H9 (cell line): ENCODE data around the gene PHKG1. TPM values are rescaled to one million over a fixed set of nuclear protein-coding genes. Genes with fewer than 3 reads are reported as not detected.
"Not testable (repeated sequence)": the region's sequence is repeated elsewhere in the genome, so short reads cannot be mapped to it uniquely, and the experiment has no call there.

Experiments used
- DNase-seq: peaks from one replicate; pipeline ENCODE4 v3.0.0-alpha.2; 2017
- H2AFZ ChIP-seq: one replicate; pipeline ENCODE4 v1.6.1; 2013; ENCODE audit warnings: mild to moderate bottlenecking, low read length, control low read depth, moderate library complexity
- H2AK5ac ChIP-seq: 2 replicates; pipeline ENCODE4 v1.6.1; 2013; ENCODE audit warnings: low read length, control low read depth, mixed read lengths; ENCODE audit not compliant: insufficient read length
- H2BK120ac ChIP-seq: one replicate; pipeline ENCODE4 v1.6.1; 2013; ENCODE audit warnings: low read depth, mild to moderate bottlenecking, low read length, control low read depth, inconsistent platforms; ENCODE audit not compliant: poor library complexity, severe bottlenecking
- H2BK12ac ChIP-seq: 2 replicates; pipeline ENCODE4 v1.6.1; 2013; ENCODE audit warnings: low read length, control low read depth, mixed read lengths, low read depth; ENCODE audit not compliant: insufficient read length
- H2BK15ac ChIP-seq: 2 replicates; pipeline ENCODE4 v1.6.1; 2013; ENCODE audit warnings: low read depth, low read length, control low read depth
- H2BK20ac ChIP-seq: one replicate; pipeline ENCODE4 v1.6.1; 2013; ENCODE audit warnings: low read depth, mild to moderate bottlenecking, low read length, control low read depth, inconsistent platforms; ENCODE audit not compliant: poor library complexity, severe bottlenecking
- H2BK5ac ChIP-seq: 2 replicates; pipeline ENCODE4 v1.6.1; 2013; ENCODE audit warnings: low read length, control low read depth, mixed read lengths; ENCODE audit not compliant: insufficient read length
- H3K14ac ChIP-seq: 2 replicates; pipeline ENCODE4 v1.6.1; 2013; ENCODE audit warnings: low read length, control low read depth; ENCODE audit not compliant: insufficient read depth
- H3K18ac ChIP-seq: 2 replicates; pipeline ENCODE4 v1.6.1; 2013; ENCODE audit warnings: low read depth, mild to moderate bottlenecking, mixed read lengths, low read length, control low read depth; ENCODE audit not compliant: insufficient read length
- H3K23ac ChIP-seq: 2 replicates; pipeline ENCODE4 v1.6.1; 2013; ENCODE audit warnings: low read length, control low read depth, mixed read lengths, low read depth; ENCODE audit not compliant: insufficient read length
- H3K23me2 ChIP-seq: 2 replicates; pipeline ENCODE4 v1.6.1; 2013; ENCODE audit warnings: low read depth, mild to moderate bottlenecking, mixed read lengths, low read length, control low read depth; ENCODE audit not compliant: insufficient read length, poor library complexity, severe bottlenecking
- H3K27ac ChIP-seq: 2 replicates; pipeline ENCODE4 v1.5.1; 2013; ENCODE audit warnings: low read length, control low read depth, mixed read lengths, low read depth; ENCODE audit not compliant: insufficient read length
- H3K27me3 ChIP-seq: 2 replicates; pipeline ENCODE4 v1.6.1; 2013; ENCODE audit warnings: low read length, control low read depth, inconsistent platforms; ENCODE audit not compliant: insufficient read depth
- H3K4ac ChIP-seq: 2 replicates; pipeline ENCODE4 v1.6.1; 2013; ENCODE audit warnings: low read depth, mild to moderate bottlenecking, control low read depth, inconsistent platforms, low read length, moderate library complexity
- H3K4me1 ChIP-seq: 2 replicates; pipeline ENCODE4 v1.6.1; 2013; ENCODE audit warnings: low read length, control low read depth, inconsistent platforms; ENCODE audit not compliant: insufficient read depth
- H3K4me2 ChIP-seq: 2 replicates; pipeline ENCODE4 v1.6.1; 2013; ENCODE audit warnings: low read length, control low read depth, mixed read lengths; ENCODE audit not compliant: insufficient read length, insufficient read depth
- H3K56ac ChIP-seq: 2 replicates; pipeline ENCODE4 v1.6.1; 2013; ENCODE audit warnings: low read depth, mild to moderate bottlenecking, mixed read lengths, low read length, control low read depth; ENCODE audit not compliant: insufficient read length
- H3K79me1 ChIP-seq: 2 replicates; pipeline ENCODE4 v1.6.1; 2013; ENCODE audit warnings: low read depth, mild to moderate bottlenecking, moderate library complexity, low read length, control low read depth, inconsistent platforms; ENCODE audit not compliant: insufficient read depth, poor library complexity, severe bottlenecking
- H3K79me2 ChIP-seq: 2 replicates; pipeline ENCODE4 v1.6.1; 2013; ENCODE audit warnings: low read length, control low read depth, inconsistent platforms; ENCODE audit not compliant: insufficient read depth
- H3K9ac ChIP-seq: 2 replicates; pipeline ENCODE4 v1.6.1; 2013; ENCODE audit warnings: low read length, control low read depth, mixed read lengths; ENCODE audit not compliant: insufficient read length; ENCODE audit errors: extremely low read depth
- H3K9me3 ChIP-seq: one replicate; pipeline ENCODE4 v1.6.1; 2013; ENCODE audit warnings: low read depth, low read length, inconsistent platforms; ENCODE audit not compliant: control insufficient read depth
- H3T11ph ChIP-seq: one replicate; pipeline ENCODE4 v1.6.1; 2013; ENCODE audit warnings: mild to moderate bottlenecking, low read length, control low read depth, inconsistent platforms
- H4K20me1 ChIP-seq: one replicate; pipeline ENCODE4 v1.6.1; 2013; ENCODE audit not compliant: control insufficient read depth, insufficient read length, insufficient read depth
- H4K5ac ChIP-seq: 2 replicates; pipeline ENCODE4 v1.6.1; 2013; ENCODE audit warnings: low read depth, mild to moderate bottlenecking, mixed read lengths, low read length, control low read depth; ENCODE audit not compliant: insufficient read length
- H4K8ac ChIP-seq: replicated peaks from 2 replicates; pipeline ENCODE4 v1.6.1; 2013; ENCODE audit warnings: low read length, control low read depth, mixed read lengths, low read depth; ENCODE audit not compliant: insufficient read length
- H4K91ac ChIP-seq: 2 replicates; pipeline ENCODE4 v1.6.1; 2013; ENCODE audit warnings: low read depth, mild to moderate bottlenecking, moderate library complexity, mixed read lengths, low read length, control low read depth; ENCODE audit not compliant: insufficient read length
- H3K27ac Mint-ChIP-seq, 3 experiments: 2 replicates in 2 of 3; 3 replicates in 1 of 3; pipeline ENCODE4 v1.8.0; 2020 to 2021; ENCODE audit warnings: mixed read lengths in 3 of 3, mild to moderate bottlenecking in 1 of 3, moderate library complexity in 1 of 3
- H3K27me3 Mint-ChIP-seq: 2 replicates; pipeline ENCODE4 v1.8.0; 2021; ENCODE audit warnings: low read depth, mild to moderate bottlenecking, moderate library complexity, mixed read lengths
- H3K36me3 Mint-ChIP-seq, 3 experiments: 2 replicates in 2 of 3; 3 replicates in 1 of 3; pipeline ENCODE4 v1.8.0; 2020 to 2021; ENCODE audit warnings: low read depth in 3 of 3, mixed read lengths in 3 of 3; ENCODE audit not compliant: insufficient read depth in 1 of 3
- H3K4me1 Mint-ChIP-seq, 2 experiments: 2 replicates each; pipeline ENCODE4 v1.8.0; 2020; ENCODE audit warnings: mixed read lengths in 2 of 2
- H3K4me3 Mint-ChIP-seq, 2 experiments: 2 replicates in 1 of 2; 3 replicates in 1 of 2; pipeline ENCODE4 v1.8.0; 2020 to 2021; ENCODE audit warnings: mild to moderate bottlenecking in 2 of 2, mixed read lengths in 2 of 2, moderate library complexity in 1 of 2
- H3K9me3 Mint-ChIP-seq, 2 experiments: 2 replicates in 1 of 2; 3 replicates in 1 of 2; pipeline ENCODE4 v1.8.0; 2020; ENCODE audit warnings: mild to moderate bottlenecking in 2 of 2, mixed read lengths in 2 of 2, moderate library complexity in 1 of 2
- CTCF ChIP-seq: fragments of 200-600 bp; sonication (generic); conservative IDR thresholded peaks from 3 replicates; pipeline ENCODE4 v1.8.0; 2021; ENCODE audit warnings: antibody characterized with exemption, mild to moderate bottlenecking
- WGBS: extraction: QIAGEN DNeasy Blood & Tissue Kit; methylation state at CpG from one replicate; pipeline ENCODE4 v1.1.7; 2013; ENCODE audit warnings: missing lambda C conversion rate, low lambda C conversion rate, mixed read lengths; ENCODE audit not compliant: insufficient read length; ENCODE audit errors: extremely low coverage; 5-methylcytosine and 5-hydroxymethylcytosine counted together
- total RNA-seq: library from RNA; stranded (reverse); gene quantifications from 2 replicates; pipeline ENCODE4 v1.2.1, GENCODE V29; 2021

Gene PHKG1
- total RNA-seq, 1 experiment from 2014 or later: 0.42 TPM

- Histone ChIP-seq H3K27me3 (no peaks in the 10 kb centered on the region), H3K4me1 (no peaks in the 10 kb centered on the region), H3K4ac (no peak overlapping the region), H2AK5ac (no peak overlapping the region), H3K79me1 (no peaks in the 10 kb centered on the region), H2BK20ac (no peak overlapping the region), H2AFZ (no peak overlapping the region), H3K56ac (no peak overlapping the region), H3K9ac (peak overlapping the region; percentile 71), H4K20me1 (no peaks in the 10 kb centered on the region), H2BK12ac (no peak overlapping the region), H3K18ac (no peak overlapping the region), H3K4me2 (peak overlapping the region; percentile 73), H3K23me2 (peaks cover 3% of the 10 kb centered on the region), H3K9me3 (peaks cover 1% of the 10 kb centered on the region), H3T11ph (no peak overlapping the region), H4K8ac (no peak overlapping the region), H2BK120ac (no peak overlapping the region), H2BK5ac (no peak overlapping the region), H3K23ac (no peak overlapping the region), H3K27ac (no peak overlapping the region), H2BK15ac (no peak overlapping the region), H3K14ac (no peak overlapping the region), H3K79me2 (no peaks in the 10 kb centered on the region; the same call in 1 of the 2 replicates), H4K5ac (no peak overlapping the region), H4K91ac (no peak overlapping the region)
- Mint-ChIP-seq H3K4me1 (peaks cover 8 to 11% of the 10 kb centered on the region in 2 experiments), H3K9me3 (peaks cover 27 to 44% of the 10 kb centered on the region in 2 experiments), H3K4me3 (peak overlapping the region; percentile 88 to 96), H3K36me3 (peaks cover 23 to 44% (median 29%) of the 10 kb centered on the region in 3 experiments), H3K27ac (peak overlapping the region in 2 of 3 experiments; percentile 96 to 97; a peak in 4 of 7 replicates), H3K27me3 (no peaks in the 10 kb centered on the region; the same call in 1 of the 2 replicates)
- DNase-seq: no peak
- no peak for TF ChIP-seq CTCF
- no CpG with 5 or more reads among the region's 6 CpGs for WGBS
Observed at GRCh38 chr7:56105508-56105907, 12.8 kb upstream of the PHKG1 start.

GRCh38 chr7:56104138-56104537 is 11.4 kb upstream of the PHKG1 start:
- H2BK20ac ChIP-seq, H3K18ac ChIP-seq, H3K27me3 Mint-ChIP-seq, H3K23ac ChIP-seq, H3K9ac ChIP-seq, H3K4me2 ChIP-seq, H3K9me3 ChIP-seq, H3K27ac Mint-ChIP-seq, H4K91ac ChIP-seq, H3K4me1 ChIP-seq, H4K20me1 ChIP-seq, H3K4ac ChIP-seq, H2BK120ac ChIP-seq, H2BK5ac ChIP-seq, H3K56ac ChIP-seq, H4K5ac ChIP-seq, H2AK5ac ChIP-seq, H3K79me1 ChIP-seq, H3K23me2 ChIP-seq, H2AFZ ChIP-seq, H2BK15ac ChIP-seq, H3T11ph ChIP-seq, H3K79me2 ChIP-seq, H2BK12ac ChIP-seq, H3K14ac ChIP-seq, H3K27ac ChIP-seq, H3K27me3 ChIP-seq, DNase-seq, H4K8ac ChIP-seq: not testable (repeated sequence)
- no CpG with 5 or more reads among the region's 9 CpGs for whole genome bisulfite sequencing
- peaks cover 23 to 55% (median 34%) of the 10 kb centered on the region in 3 experiments for H3K36me3 Mint-ChIP-seq
- H3K9me3 Mint-ChIP-seq: peaks cover 17 to 33% of the 10 kb centered on the region in 2 experiments
- H3K4me1 Mint-ChIP-seq: peaks cover 8 to 11% of the 10 kb centered on the region in 2 experiments
- peak overlapping the region in 1 of 2 experiments; percentile 7; a peak in 1 of 5 replicates for H3K4me3 Mint-ChIP-seq
